HG03378 (cell line): ENCODE data around the gene RTKN2.
A peak's percentile ranks its signal among the peaks of the same experiment; 100 is the strongest.
"Not testable (repeated sequence)": the region's sequence is repeated elsewhere in the genome, so short reads cannot be mapped to it uniquely, and the experiment has no call there.

Experiments used
- ATAC-seq: cut with Tn5 transposase; IDR thresholded peaks from one replicate; pipeline ENCODE4 v1.9.1; 2021; ENCODE audit warnings: mild to moderate bottlenecking, moderate library complexity; ENCODE audit not compliant: unreplicated experiment

The RTKN2 gene

DNA sequence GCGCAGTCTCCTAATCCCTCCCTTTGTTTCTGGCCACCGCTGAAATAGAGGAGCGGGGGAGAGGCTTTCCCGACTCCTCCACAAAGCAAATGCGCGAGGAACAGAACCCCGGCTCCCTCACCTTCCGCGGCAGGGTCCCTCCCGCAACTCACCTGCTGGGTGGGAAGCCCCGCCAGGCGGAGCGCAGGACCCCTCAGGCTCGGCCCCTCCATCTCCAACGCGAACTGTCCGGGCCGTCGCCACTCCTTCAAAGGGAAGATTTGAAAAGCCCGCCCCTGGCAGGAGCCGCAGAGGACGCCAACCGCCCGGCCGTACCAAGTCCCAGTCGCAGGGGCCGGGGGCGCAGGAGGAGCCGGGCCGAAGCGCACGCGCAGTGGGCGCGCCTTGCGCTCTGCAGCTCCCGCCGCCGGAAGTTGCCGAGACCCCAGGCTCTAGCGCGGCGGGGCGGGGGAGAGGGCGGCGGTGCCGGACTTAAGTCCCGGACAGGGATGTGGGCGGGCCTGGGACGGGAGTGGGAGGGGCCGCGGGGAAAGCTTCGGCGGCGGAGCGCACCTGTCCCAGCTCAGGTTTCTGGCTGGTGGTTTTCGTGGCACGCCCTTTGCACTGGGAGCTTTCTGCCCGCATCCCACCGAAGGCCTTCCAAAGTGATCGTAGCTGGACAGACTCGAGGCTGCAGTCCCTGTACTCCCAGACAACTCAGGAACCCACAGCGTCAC, at the start of gene RTKN2:
Gene RTKN2, minus strand, starts transcription at position 446 of the 716 bp plus-strand sequence. Its CDS starts 234 bp downstream, at position 212.
- peak; percentile 58 for ATAC-seq

DNA sequence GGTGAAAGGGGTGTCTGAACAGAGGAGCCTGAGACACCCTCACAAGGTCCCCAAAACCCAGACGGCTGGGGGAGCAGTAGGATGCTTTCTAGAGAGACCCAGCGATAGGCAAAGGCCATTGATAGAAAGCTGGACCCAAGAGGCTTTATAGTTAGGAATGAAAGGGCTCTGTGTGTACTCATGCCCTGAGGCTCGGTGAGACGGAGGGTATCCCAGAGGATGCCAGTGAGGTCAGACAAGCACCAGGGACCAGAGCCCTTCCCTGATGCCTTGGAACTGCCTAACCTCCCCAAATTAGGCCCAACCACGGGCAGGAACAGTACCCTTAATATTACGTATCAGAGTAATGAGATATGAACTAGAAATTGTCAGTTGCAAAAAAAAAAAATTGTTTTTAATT, 48.6 kb upstream of the RTKN2 start:
- no peak for ATAC-seq

DNA sequence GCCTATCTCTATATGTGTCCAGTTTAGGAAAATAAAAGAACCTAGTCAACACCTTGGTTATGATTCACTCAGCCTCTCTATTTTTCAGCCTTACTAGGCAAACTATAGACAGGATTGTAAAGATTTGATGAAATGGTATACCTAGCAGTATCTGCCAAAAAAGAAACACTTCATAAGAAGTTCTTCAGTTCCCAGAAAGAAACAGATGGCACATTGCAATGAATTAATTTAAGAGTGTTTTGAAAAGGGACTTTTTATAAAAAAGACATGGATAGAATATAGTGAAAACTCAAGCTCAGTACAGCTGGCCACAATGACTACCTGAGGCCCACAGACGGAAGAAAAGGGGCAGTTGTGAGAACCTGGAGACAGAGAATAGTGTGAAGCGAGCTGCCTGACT, 40.6 kb upstream of the RTKN2 start:
- no peak for ATAC-seq

GRCh38 chr10:62308101-62308500, 39.5 kb upstream of the RTKN2 start:
- ATAC-seq: no peak

GRCh38 chr10:62307635-62308034, 39.0 kb upstream of the RTKN2 start:
- ATAC-seq: no peak

- no peak for ATAC-seq
Measured at GRCh38 chr10:62306663-62307062, 38.0 kb upstream of the RTKN2 start.

DNA sequence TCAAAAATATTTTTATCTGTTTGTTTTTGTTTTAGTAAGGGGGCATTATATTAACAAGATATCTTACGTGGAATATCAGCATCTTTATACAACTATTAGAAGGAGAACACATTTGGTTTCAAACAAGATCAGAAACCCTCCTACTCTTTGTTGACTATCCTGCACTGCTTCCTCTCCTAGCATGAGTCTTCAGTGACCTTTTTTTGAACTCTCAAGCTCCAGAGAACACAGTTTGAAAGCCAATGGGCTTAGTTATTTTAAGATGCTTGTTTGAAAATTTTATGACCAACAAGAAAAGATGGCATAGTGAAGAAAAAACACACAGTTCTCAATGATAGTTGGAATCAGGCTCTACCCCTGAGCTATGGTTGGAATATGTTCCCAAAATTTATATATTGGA, 37.2 kb upstream of the RTKN2 start:
- ATAC-seq: no peak

DNA sequence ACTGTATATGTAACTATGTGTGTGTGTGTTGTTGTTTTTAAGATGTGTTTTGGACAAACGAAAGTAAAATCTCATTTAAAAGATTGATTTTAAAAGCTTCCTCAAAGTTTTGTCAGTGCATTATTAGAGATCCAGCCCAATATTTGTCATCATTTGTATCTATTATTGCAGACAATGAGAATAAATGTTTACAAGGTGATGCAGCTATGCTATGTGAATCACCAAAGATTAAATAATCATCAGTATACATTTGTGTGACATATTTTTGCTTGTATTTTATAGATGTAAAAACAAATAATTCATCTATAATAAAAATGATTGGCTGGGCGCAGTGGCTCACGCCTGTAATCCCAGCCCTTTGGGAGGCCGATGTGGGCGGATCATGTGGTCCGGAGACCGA, 35.3 kb upstream of the RTKN2 start:
- no peak for ATAC-seq

- ATAC-seq: no peak
Measured at GRCh38 chr10:62302760-62303159, 34.1 kb upstream of the RTKN2 start.

GRCh38 chr10:62297857-62298256, 29.2 kb upstream of the RTKN2 start:
- no peak for ATAC-seq

DNA sequence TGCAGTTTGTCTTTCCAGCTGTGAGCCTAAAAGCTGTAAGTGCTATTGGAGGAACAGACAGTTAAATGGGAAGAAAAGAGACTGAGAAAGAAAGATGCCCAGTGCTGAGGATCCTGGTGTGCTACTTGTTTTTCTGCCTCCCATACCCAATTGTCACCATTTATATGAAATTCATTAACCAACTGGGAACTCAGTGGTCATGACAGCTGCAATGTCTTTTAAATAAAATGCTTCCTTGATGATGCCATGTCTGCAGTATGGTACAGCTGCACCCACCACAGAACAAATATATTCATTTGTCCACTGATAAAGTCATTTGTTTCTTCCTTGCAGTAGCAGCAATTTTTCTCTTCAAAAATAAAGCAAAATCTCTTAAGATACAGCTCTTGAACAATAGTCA, 15.6 kb upstream of the RTKN2 start:
- no peak for ATAC-seq

DNA sequence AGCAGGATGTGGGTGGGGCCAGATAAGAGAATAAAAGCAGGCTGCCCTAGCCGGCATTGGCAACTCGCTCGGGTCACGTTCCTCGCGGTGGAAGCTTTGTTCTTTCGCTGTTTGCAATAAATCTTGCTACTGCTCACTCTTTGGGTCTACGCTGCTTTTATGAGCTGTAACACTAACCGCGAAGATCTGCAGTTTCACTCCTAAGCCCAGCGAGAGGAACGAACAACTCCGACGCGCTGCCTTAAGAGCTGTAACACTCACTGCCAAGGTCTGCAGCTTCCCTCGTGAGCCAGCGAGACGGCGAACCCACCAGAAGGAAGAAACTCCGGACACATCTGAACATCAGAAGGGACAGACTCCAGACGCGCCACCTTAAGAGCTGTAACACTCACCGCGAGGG, 12.7 kb upstream of the RTKN2 start:
- ATAC-seq: not testable (repeated sequence)

DNA sequence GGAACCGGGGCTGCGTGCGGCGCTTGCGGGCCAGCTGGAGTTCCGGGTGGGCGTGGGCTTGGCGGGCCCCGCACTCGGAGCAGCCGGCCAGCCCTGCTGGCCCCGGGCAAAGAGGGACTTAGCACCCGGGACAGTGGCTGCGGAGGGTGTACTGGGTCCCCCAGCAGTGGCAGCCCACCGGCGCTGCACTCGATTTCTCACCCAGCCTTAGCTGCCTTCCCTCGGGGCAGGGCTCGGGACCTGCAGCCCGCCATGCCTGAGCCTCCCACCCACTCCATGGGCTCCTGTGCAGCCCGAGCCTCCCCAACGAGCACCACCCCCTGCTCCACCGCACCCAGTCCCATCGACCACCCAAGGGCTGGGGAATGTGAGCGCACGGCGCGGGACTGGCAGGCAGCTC, 11.7 kb upstream of the RTKN2 start:
- ATAC-seq: not testable (repeated sequence)

DNA sequence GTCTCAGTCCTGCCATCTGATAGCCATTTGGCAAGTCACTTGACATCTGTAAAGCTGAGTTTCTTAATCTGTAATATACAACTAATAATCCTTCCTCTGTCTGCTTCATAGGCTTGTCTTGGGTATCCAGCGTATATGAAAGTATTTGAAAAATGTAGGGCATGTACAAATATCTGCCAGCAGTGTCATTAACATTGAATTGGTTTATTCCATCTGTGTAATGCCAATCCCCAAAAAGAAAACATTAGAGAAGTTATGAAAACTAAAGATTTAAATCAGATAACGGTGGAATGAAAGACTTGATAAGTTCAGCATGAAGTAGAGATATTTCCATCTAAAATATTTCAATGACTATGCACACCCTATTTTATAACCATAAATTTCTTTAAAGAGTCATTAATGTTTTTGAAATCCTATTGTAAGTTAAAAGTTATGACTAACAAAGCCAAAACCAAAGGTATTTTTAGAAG, 9.8 kb upstream of the RTKN2 start:
- no peak for ATAC-seq

DNA sequence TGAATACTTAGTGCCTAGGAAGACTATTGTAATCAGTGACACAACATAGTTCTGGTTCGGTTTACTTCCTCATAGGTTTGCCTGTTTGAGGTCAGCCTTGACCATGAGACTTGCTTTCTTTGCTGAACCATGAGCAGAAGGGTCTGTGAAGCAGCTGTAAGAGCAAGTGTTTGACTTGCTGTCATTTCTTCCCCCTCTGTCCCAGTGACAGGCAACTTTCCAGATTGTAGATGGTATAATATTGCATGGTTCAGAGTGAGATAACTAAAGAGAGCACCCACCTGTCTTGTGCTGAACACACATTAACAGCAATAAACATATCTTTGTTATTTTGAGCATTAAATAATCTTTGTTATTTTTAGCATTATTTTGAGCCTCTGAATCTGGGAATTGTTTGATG, 9.3 kb upstream of the RTKN2 start:
- ATAC-seq: no peak

DNA sequence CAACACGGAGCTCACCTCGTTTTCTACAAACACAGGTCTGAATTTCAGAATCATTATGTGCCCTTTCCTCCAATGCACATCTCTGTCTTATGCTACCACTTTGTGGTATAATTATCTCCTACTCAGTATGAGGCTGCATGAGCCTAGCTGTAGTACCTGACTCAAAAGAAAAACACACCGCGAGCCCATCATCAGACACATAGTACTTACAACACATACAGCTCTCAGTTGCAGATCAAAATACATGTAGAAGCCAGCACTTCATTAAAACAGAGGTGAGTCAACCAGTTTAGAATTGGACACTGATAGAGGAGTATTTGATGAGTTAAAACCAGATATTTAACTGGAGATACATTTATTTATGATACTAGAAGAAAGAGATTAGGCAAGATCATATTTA, 1.4 kb upstream of the RTKN2 start:
- no peak for ATAC-seq

DNA sequence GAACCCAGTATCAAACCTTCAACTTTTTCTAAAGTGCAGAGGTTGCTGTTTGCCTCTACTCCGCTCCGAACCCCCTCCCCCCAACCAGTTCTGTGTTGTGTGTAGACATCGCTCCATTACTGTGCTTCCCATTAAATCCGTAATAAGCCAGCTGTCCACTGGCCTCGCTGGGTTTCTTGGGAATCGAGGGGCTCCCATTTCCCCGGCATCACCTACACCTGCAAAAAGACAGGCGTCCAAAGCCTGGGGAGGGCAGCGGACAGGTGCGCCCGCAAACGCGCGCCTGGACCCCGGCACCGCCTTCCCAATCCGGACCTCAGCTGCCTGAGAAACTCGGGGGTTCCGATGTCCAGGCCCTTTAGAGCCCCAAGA, 631 bp downstream of the RTKN2 start:
- ATAC-seq: no peak

GRCh38 chr10:62266611-62267010, 2.0 kb downstream of the RTKN2 start:
- ATAC-seq: no peak

GRCh38 chr10:62266147-62266546, 2.5 kb downstream of the RTKN2 start:
- no peak for ATAC-seq

DNA sequence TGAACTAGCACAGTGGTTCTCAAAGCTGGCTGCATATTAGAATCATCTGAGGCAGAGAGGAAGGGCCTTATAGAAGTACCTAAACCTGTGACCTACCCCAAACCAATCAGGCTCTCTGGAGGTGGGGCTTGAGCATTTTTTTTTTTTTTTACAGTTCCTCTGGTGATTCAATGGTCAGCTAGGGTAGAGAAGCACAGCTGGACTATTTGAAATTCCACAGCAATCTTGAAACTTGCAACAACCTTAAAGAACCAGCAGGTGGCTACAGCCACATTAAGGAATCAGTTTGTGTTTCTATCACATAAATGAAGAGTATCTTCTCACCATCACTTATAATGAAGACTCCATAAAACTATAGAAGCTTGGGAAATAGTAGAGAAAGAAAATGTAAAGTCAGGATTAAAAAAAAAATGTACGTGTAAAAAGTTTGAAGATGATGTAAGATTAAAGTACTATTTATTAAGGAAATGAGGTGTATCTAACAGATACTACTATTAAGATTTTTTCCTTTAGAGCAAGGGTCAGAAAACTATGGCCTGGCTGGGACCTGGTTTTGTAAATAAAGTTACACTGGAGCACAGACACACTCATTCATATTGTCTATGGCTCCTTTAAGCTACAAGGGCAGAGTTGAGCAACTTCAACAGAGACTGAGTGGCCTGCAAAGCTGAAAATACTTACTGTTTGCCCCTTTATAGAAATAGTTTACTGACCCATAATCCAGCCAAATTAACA, 3.8 kb downstream of the RTKN2 start:
- ATAC-seq: no peak

- no peak for ATAC-seq
Measured at GRCh38 chr10:62264126-62264525, 4.5 kb downstream of the RTKN2 start.

DNA sequence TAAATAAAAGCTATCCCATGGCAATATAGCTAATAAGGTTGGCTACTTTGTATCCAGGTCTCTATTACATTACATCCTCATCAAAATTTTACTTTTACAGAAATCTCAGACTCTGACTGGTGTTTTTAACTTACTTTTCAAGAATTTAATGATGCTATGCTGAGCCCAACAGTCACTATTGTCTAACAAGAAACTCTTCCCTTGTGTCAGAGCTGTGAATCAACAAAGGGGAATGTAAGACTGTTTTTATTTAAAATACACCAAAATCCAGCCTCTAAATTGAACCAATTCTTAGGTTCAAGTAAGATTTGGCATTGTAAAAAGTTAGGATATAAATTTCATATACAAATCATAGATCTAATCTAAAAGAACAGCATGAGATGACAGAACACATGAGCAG, 7.0 kb downstream of the RTKN2 start:
- ATAC-seq: no peak
